Measurements from ENCODE around the gene LCN12. TPM values are rescaled to one million over a fixed set of nuclear protein-coding genes. Genes with fewer than 3 reads are reported as not detected.

Gene LCN12
- polyA plus RNA-seq, 3 donors, result 0.67 to 1.4 TPM; not detected in 1

- 77 to 80% (median 79%) methylated on average over 33 of the region's 33 CpGs for WGBS, 3 donors
- H3K27ac ChIP-seq (ENCODE audit: low read depth, low read length), result no peak overlapping the region
Observed at GRCh38 chr9:136925414-136926153, 26.5 kb upstream of the LCN12 start.

GRCh38 chr9:136926154-136926704, 25.8 kb upstream of the LCN12 start:
- 85 to 89% (median 86%) methylated on average over 9 of the region's 9 CpGs for WGBS, 3 donors
- H3K27ac ChIP-seq (ENCODE audit: low read depth, low read length), result no peak overlapping the region

- 93 to 95% (median 94%) methylated on average over 13 of the region's 13 CpGs for WGBS, 3 donors
Observed at GRCh38 chr9:136926749-136927148, 25.3 kb upstream of the LCN12 start.

GRCh38 chr9:136927343-136928271, 24.5 kb upstream of the LCN12 start:
- H3K27ac ChIP-seq (ENCODE audit: low read depth, low read length), result no peak overlapping the region
- WGBS, 3 donors, result 81 to 86% (median 81%) methylated on average over 23 of the region's 23 CpGs

More at GRCh38 chr9:136926749-136927148, 25.3 kb upstream of the LCN12 start:
- no peak overlapping the region for H3K27ac ChIP-seq (ENCODE audit: low read depth, low read length)

GRCh38 chr9:136928591-136928990, 23.5 kb upstream of the LCN12 start:
- H3K27ac ChIP-seq (ENCODE audit: low read depth, low read length), result no peak overlapping the region
- 71 to 81% (median 76%) methylated on average over 9 of the region's 9 CpGs for WGBS, 3 donors

GRCh38 chr9:136930014-136930413, 22.1 kb upstream of the LCN12 start:
- H3K27ac ChIP-seq (ENCODE audit: low read depth, low read length), result no peak overlapping the region
- WGBS, 3 donors, result 96 to 98% (median 97%) methylated on average over 4 of the region's 4 CpGs

GRCh38 chr9:136931611-136932130, 20.4 kb upstream of the LCN12 start:
- H3K27ac ChIP-seq (ENCODE audit: low read depth, low read length), result no peak overlapping the region
- WGBS, 3 donors, result 96 to 98% (median 96%) methylated on average over 2 of the region's 2 CpGs

GRCh38 chr9:136934277-136934676, 17.8 kb upstream of the LCN12 start:
- H3K27ac ChIP-seq (ENCODE audit: low read depth, low read length), result no peak overlapping the region
- WGBS, 3 donors, result 87 to 96% (median 93%) methylated on average over 3 of the region's 3 CpGs

GRCh38 chr9:136935651-136936050, 16.4 kb upstream of the LCN12 start:
- H3K27ac ChIP-seq (ENCODE audit: low read depth, low read length), result no peak overlapping the region
- 61 to 86% (median 73%) methylated on average over 3 of the region's 3 CpGs for WGBS, 3 donors

- WGBS, 3 donors, result 90 to 94% (median 93%) methylated on average over 8 of the region's 8 CpGs
Observed at GRCh38 chr9:136936645-136937170, 15.4 kb upstream of the LCN12 start.

GRCh38 chr9:136937186-136938001, 14.7 kb upstream of the LCN12 start:
- WGBS, 3 donors, result 89 to 98% (median 94%) methylated on average over 15 of the region's 15 CpGs
- no peak overlapping the region for H3K27ac ChIP-seq (ENCODE audit: low read depth, low read length)

More at GRCh38 chr9:136936645-136937170, 15.4 kb upstream of the LCN12 start:
- no peak overlapping the region for H3K27ac ChIP-seq (ENCODE audit: low read depth, low read length)

- 86 to 89% (median 89%) methylated on average over 28 of the region's 28 CpGs for WGBS, 3 donors
- H3K27ac ChIP-seq (ENCODE audit: low read depth, low read length), result no peak overlapping the region
Observed at GRCh38 chr9:136939431-136939995, 12.6 kb upstream of the LCN12 start.

GRCh38 chr9:136939996-136940525, 12.0 kb upstream of the LCN12 start:
- WGBS, 3 donors, result 56 to 80% (median 78%) methylated on average over 16 of the region's 16 CpGs
- no peak overlapping the region for H3K27ac ChIP-seq (ENCODE audit: low read depth, low read length)

- WGBS, 3 donors, result 90 to 94% (median 93%) methylated on average over 32 to 42 of the region's 42 CpGs
- H3K27ac ChIP-seq (ENCODE audit: low read depth, low read length), result no peak overlapping the region
Observed at GRCh38 chr9:136940526-136941230, 11.4 kb upstream of the LCN12 start.

- 95 to 96% (median 96%) methylated on average over 55 of the region's 55 CpGs for WGBS, 3 donors
- no peak overlapping the region for H3K27ac ChIP-seq (ENCODE audit: low read depth, low read length)
Observed at GRCh38 chr9:136941231-136942111, 10.6 kb upstream of the LCN12 start.

All from adipose tissue (tissue), 3 donors.